ENCODE data around the gene MT1G. TPM values are rescaled to one million over a fixed set of nuclear protein-coding genes. Genes with fewer than 3 reads are reported as not detected.
A peak's percentile ranks its signal among the peaks of the same experiment; 100 is the strongest.

MT1G gene
- total RNA-seq, 1 experiment from 2014 or later: not detected

GRCh38 chr16:56681939-56682702, 14.3 kb upstream of the MT1G start, which contains the start of gene MT1X:
Gene MT1X (plus strand): TSS chr16:56682470. CDS start chr16:56682541, 71 bp downstream.
- no peaks in the 10 kb centered on the region for H3K36me3 Mint-ChIP-seq (ENCODE audit: insufficient read depth, unreplicated experiment)
- H3K27me3 Mint-ChIP-seq (ENCODE audit: insufficient read depth, unreplicated experiment): peaks cover 7% of the 10 kb centered on the region
- BruUV-seq (replicated peaks): no TSS peak
- H3K4me3 ChIP-seq (ENCODE audit: low read depth, low read length): peak within 1 kb of the TSS; percentile 65
- intact Hi-C loops (cut with micrococcal nuclease; ENCODE audit: unreplicated experiment): loop anchor here (1.0 kb wide), 1 partner anchor 9 kb away; no protein-coding TSS in a partner anchor
- peaks cover 8% of the 10 kb centered on the region for H3K9me3 ChIP-seq
- ChIA-PET POLR2A (interaction anchor here (0.9 kb wide), 1 partner anchor 25 kb away, joined by 3 read pairs; no protein-coding TSS in a partner anchor), CTCF (interaction anchor here (0.6 to 2.3 kb wide), 2 partner anchors 20 to 168 kb away, joined by 3 to 11 read pairs; no protein-coding TSS in a partner anchor)
- no peaks in the 10 kb centered on the region for H3K27me3 ChIP-seq (replicated peaks; ENCODE audit: control insufficient read depth, insufficient read depth, low read length)
- peaks cover 11% of the 10 kb centered on the region for H3K9me3 Mint-ChIP-seq (ENCODE audit: unreplicated experiment)
- H3K4me1 ChIP-seq: peaks cover 8% of the 10 kb centered on the region; the same call in 1 of the 2 replicates
- peak; percentile 81 to 88 for DNase-seq
- peak within 1 kb of the TSS; percentile 95 for H3K4me3 Mint-ChIP-seq (ENCODE audit: unreplicated experiment)
- H3K36me3 ChIP-seq (ENCODE audit: control insufficient read depth, insufficient read depth, low read length): no peaks in the 10 kb centered on the region
- H3K27ac Mint-ChIP-seq (ENCODE audit: unreplicated experiment): peak within 1 kb of the TSS; percentile 39
- no peak for TF ChIP-seq CTCF (IDR thresholded peaks at IDR 0.05; ENCODE audit: insufficient read depth in 1 of 2, low read depth in 1 of 2, low read length in 1 of 2, severe bottlenecking in 1 of 2, unreplicated experiment in 1 of 2)
- no peaks in the 10 kb centered on the region for H3K4me1 Mint-ChIP-seq (ENCODE audit: low read depth, unreplicated experiment)

GRCh38 chr16:56679818-56680217, 12.0 kb upstream of the MT1G start:
- H3K27me3 Mint-ChIP-seq (ENCODE audit: insufficient read depth, unreplicated experiment): peaks cover 9% of the 10 kb centered on the region
- TF ChIP-seq CTCF (IDR thresholded peaks at IDR 0.05; ENCODE audit: insufficient read depth in 1 of 2, low read depth in 1 of 2, low read length in 1 of 2, severe bottlenecking in 1 of 2, unreplicated experiment in 1 of 2): no peak

GRCh38 chr16:56679078-56679730, 11.3 kb upstream of the MT1G start:
- CTCF ChIA-PET: interaction anchor here (1.1 kb wide), 1 partner anchor 23 kb away, joined by 3 read pairs; no protein-coding TSS in a partner anchor
- Histone ChIP-seq H3K36me3 (ENCODE audit: control insufficient read depth, insufficient read depth, low read length) (no peaks in the 10 kb centered on the region), H3K4me1 (peaks cover 8% of the 10 kb centered on the region; the same call in 1 of the 2 replicates), H3K9me3 (no peaks in the 10 kb centered on the region), H3K27me3 (replicated peaks; ENCODE audit: control insufficient read depth, insufficient read depth, low read length) (no peaks in the 10 kb centered on the region), H3K4me3 (ENCODE audit: low read depth, low read length) (no peak overlapping the region)
- DNase-seq: no peak
- intact Hi-C loops (cut with micrococcal nuclease; ENCODE audit: unreplicated experiment): no loop called here
- H3K4me1 Mint-ChIP-seq (ENCODE audit: low read depth, unreplicated experiment): no peaks in the 10 kb centered on the region
- POLR2A ChIA-PET: no interaction called here
- no peak overlapping the region for H3K4me3 Mint-ChIP-seq (ENCODE audit: unreplicated experiment)
- H3K27ac Mint-ChIP-seq (ENCODE audit: unreplicated experiment): no peak overlapping the region
- no peaks in the 10 kb centered on the region for H3K36me3 Mint-ChIP-seq (ENCODE audit: insufficient read depth, unreplicated experiment)
- no peak for TF ChIP-seq CTCF (IDR thresholded peaks at IDR 0.05; ENCODE audit: insufficient read depth in 1 of 2, low read depth in 1 of 2, low read length in 1 of 2, severe bottlenecking in 1 of 2, unreplicated experiment in 1 of 2)
- peaks cover 6% of the 10 kb centered on the region for H3K27me3 Mint-ChIP-seq (ENCODE audit: insufficient read depth, unreplicated experiment)
- no TSS peak for BruUV-seq (replicated peaks)
- H3K9me3 Mint-ChIP-seq (ENCODE audit: unreplicated experiment): no peaks in the 10 kb centered on the region

More at GRCh38 chr16:56679818-56680217, 12.0 kb upstream of the MT1G start:
- Histone ChIP-seq H3K4me1 (peaks cover 8% of the 10 kb centered on the region; the same call in 1 of the 2 replicates), H3K9me3 (no peaks in the 10 kb centered on the region), H3K36me3 (ENCODE audit: control insufficient read depth, insufficient read depth, low read length) (no peaks in the 10 kb centered on the region), H3K27me3 (replicated peaks; ENCODE audit: control insufficient read depth, insufficient read depth, low read length) (no peaks in the 10 kb centered on the region), H3K4me3 (ENCODE audit: low read depth, low read length) (no peak overlapping the region)
- no peak for DNase-seq
- Mint-ChIP-seq H3K4me3 (ENCODE audit: unreplicated experiment) (no peak overlapping the region), H3K9me3 (ENCODE audit: unreplicated experiment) (no peaks in the 10 kb centered on the region), H3K36me3 (ENCODE audit: insufficient read depth, unreplicated experiment) (no peaks in the 10 kb centered on the region), H3K27ac (ENCODE audit: unreplicated experiment) (no peak overlapping the region), H3K4me1 (ENCODE audit: low read depth, unreplicated experiment) (no peaks in the 10 kb centered on the region)
- ChIA-PET CTCF (no interaction called here), POLR2A (no interaction called here)
- BruUV-seq (replicated peaks): no TSS peak
- intact Hi-C loops (cut with micrococcal nuclease; ENCODE audit: unreplicated experiment): no loop called here

All from Caco-2 (cell line).